AG10803 (cell line): Measurements from ENCODE around the gene CD300C.

Experiments
- DNase-seq: peaks from one replicate; pipeline ENCODE4 v3.0.0; 2010; ENCODE audit warnings: low read depth
- H3K4me3 ChIP-seq: 2 replicates; pipeline ENCODE4 v1.5.1; 2011; ENCODE audit warnings: mild to moderate bottlenecking, low read length, control low read depth
- TF ChIP-seq, protein P1 (sequence below): conservative IDR thresholded peaks from 2 replicates; pipeline ENCODE4 v1.5.1; 2011; ENCODE audit warnings: mild to moderate bottlenecking, low read length, control low read depth, inconsistent platforms

CD300C gene

DNA sequence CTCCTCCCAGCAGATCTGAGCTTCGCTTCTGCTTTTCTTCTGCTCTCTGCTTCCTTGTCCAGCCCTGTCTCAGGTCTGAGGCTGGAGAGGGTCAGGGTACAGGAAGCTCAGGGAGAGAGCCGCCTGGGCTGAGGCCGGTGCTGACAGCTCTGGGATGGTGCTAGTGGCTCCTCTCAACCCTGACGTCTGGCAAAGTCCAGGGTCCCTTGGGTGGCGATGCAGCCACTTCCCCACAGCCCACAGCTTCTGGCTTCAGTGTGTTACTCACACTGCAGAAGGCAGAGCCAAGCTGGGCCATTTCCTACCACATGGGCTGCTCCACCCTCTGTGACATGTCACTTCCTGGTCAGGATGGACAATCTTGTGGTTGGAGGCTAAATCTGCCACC is at the start of gene CD300C:
Gene CD300C, minus strand, starts transcription at position 273 of the 388 bp plus-strand sequence. CDS start 333 bp downstream, outside the sequence.
- TF ChIP-seq, protein P1, sequence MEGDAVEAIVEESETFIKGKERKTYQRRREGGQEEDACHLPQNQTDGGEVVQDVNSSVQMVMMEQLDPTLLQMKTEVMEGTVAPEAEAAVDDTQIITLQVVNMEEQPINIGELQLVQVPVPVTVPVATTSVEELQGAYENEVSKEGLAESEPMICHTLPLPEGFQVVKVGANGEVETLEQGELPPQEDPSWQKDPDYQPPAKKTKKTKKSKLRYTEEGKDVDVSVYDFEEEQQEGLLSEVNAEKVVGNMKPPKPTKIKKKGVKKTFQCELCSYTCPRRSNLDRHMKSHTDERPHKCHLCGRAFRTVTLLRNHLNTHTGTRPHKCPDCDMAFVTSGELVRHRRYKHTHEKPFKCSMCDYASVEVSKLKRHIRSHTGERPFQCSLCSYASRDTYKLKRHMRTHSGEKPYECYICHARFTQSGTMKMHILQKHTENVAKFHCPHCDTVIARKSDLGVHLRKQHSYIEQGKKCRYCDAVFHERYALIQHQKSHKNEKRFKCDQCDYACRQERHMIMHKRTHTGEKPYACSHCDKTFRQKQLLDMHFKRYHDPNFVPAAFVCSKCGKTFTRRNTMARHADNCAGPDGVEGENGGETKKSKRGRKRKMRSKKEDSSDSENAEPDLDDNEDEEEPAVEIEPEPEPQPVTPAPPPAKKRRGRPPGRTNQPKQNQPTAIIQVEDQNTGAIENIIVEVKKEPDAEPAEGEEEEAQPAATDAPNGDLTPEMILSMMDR = no peak
- DNase-seq = peak; percentile 2
- no peak within 1 kb of the TSS for H3K4me3 ChIP-seq

DNA sequence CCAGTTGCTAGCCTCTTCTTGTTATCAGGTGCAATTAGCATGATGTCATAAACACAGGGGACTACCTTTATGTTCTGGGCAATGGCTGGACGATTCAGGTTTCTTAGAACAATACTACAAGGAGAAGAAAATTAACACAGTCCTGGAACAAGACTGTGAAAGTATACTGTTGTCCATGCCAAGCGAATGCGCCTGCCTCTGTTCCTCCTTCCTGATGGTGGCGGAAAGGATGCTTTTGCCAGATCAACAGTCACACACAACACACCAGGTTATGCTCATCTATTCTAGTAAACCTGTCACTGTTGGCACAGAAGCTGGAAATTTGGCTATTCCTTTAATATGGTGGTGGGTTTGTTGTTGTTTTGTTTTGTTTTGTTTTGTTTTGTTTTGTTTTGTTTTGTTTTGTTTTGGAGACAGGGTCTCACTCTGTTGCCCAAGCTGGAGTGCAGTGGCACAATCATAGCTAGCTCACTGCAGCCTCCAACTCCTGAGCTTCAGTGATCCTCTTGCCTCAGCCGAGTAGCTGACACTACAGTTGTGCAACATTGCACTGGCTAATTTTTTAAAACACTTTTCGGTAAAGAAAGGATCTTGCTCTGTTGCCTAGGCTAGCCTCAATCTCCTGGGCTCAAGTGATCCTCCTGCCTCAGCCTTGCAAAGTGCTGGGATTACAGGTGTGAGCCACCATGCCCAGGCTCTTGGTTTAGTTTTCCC is 49.3 kb upstream of the CD300C start:
- no peak overlapping the region for H3K4me3 ChIP-seq
- TF ChIP-seq, protein P1 = no peak
- no peak for DNase-seq

DNA sequence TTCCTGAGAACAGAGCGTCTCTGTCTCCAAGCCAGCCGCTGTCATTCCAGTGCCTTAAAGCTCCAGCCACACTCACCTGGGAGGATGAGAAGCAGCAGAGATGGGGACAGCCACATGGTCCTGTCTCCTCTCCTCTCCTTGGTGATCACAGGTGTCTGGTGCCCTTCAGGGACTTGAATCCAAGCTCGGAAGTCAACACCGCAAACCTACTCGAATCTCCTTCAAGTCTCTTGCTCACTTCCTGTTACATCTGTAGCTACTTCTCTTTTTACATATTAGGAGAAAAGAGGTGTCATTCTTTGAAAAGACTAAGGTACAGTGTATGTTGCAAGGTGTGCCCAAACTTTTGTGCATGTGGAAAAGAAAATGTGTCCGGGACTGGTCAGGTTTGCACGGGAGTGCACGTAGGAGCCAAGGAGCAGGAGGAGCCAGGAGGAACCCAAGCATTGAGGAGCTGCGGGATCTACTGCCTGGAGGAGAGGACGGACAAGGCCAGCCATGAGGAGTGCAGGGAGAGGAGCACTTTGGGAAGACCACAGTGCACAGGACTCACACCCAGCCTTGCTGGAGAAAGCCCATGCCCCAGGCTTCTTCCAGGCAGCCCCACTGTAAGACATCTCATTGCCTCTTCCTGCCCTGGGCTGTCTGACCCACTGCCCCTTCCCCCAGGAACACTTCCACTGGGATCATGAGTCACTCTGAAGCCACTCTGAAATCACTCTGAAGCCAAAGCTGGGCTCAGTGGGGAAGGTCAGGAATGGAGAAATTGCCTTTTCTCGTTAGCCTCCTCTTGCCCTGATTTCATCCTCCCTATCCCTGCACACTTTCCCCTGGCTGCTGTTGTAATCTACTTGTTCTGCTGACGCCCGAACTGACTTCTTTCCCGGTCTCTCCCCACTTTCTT is 46.4 kb upstream of the CD300C start, which contains the start of gene CD300LD:
Gene CD300LD, minus strand, starts transcription at position 197 of the 904 bp plus-strand sequence. Its CDS starts 81 bp downstream, at position 116.
- DNase-seq = no peak
- H3K4me3 ChIP-seq = no peak within 1 kb of the TSS
- TF ChIP-seq, protein P1 = no peak

DNA sequence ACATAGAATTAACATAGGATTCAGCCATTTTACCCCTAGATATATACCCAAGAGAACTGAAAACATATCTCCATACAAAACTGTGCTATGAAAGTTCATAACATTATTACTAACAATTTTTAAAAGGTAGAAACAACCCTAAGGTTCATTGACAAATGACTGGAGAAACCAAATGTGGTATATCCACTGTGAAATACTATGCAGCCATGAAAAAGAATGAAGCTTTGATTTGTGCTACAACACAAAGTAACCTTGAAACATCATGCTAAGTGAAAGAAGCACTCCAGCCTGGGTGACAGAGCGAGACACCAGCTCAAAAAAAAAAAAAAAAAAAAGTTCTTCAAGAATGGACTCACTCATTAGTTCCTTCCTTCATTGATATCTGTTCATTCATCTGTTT is 45.6 kb upstream of the CD300C start:
- TF ChIP-seq, protein P1 = no peak
- no peak for DNase-seq
- H3K4me3 ChIP-seq = no peak overlapping the region

DNA sequence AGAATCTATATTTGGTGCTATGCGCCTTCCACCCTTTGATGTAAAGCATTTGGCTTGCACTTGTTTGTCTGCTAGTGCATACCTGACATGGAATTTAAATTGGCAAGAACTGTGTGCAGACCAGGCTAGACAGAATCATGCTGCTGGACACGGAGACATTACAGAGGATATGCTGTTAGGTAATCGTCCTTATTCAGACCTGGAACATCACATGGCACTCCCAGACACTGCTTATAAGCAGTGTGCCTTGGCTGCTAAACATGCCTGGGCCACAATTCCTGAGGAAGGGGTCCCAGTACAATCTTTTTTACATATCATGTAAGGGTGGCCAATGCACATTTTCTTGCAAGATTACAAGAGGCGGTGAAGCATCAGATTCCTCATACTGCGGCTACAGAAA is 39.8 kb upstream of the CD300C start:
- TF ChIP-seq, protein P1 = no peak
- H3K4me3 ChIP-seq = no peak overlapping the region
- DNase-seq = no peak

DNA sequence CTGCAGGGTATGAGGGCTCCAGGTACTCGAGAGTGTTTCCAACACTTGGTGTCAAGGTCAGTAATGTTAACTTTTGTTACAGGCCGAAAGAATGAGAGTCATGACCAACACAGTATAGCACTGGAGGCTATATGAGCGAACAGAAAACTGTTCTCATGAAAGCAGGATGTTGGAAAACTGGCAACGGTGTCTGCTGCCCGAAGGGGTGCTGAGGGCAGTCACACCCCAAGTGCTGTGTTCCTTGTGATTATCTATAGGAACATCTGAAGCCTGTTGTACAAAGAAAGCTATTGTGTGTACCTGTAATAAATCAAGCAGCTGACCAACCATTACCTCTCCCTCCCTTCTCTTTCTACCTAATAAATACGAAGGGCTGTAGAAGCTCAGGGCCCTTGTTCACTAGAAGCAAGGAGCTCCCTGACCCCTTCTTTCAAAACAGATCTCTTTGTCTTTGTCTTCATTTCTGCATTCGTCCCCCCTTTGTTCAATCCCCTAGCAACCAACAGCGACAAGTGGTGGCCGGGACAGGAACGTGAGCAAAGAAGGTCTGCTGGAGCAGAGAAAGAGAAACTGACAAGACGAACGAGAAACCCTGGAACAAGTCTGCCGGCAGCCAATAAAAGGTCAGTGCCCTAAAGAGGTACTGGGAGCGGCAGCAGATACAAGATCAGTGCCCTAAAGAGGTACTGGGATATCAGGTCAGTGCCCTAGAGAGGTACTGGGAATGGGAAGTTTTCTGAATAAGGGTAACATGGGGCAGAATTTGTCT is 38.6 kb upstream of the CD300C start:
- no peak for DNase-seq
- H3K4me3 ChIP-seq = no peak overlapping the region
- TF ChIP-seq, protein P1 = no peak
